Fibroblast of upper back skin (primary cell): ENCODE measurements around the gene CLDN11.

ENCODE experiments used
- DNase-seq: peaks from one replicate; pipeline ENCODE4 v3.0.0-alpha.2; 2013

The CLDN11 gene

DNA sequence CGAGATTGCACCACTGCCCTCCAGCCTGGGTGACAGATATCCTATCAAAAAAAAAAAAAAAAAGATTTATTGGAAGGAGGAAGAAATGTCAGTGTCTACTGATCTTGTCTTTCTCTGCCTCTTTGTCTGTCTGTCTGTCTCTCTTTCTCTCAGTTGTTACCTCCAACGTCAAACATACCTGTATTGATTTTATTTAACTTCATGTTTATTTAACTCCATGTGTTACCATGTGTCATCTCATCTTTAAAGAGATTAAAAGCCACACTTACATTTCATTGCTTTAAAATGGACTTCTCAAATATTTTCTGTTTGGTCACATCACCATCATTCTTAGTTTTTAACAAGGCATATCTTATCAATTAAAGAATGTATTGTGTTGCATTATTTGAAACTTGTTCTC is 9.4 kb downstream of the CLDN11 start:
- no peak for DNase-seq

DNA sequence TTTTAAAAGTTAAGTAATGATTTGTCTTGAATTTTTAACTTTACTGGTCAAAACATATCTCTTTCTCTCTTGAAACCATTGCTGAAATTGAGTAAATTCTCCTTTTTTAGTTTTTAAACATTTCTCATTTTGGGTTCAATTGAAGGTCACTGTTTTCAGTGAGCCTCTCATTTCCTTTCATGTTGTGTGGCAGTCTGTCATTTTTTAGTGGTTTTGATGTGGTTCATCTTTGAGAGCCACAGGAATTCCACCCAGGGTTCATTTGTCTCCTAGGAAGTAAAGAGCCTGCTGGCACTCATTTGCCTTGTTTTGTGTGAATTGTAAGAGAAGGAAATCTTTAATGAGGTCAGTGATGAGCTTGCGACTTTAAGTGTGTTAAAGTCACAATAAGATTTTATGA is 10.4 kb downstream of the CLDN11 start:
- DNase-seq: peak; percentile 86

DNA sequence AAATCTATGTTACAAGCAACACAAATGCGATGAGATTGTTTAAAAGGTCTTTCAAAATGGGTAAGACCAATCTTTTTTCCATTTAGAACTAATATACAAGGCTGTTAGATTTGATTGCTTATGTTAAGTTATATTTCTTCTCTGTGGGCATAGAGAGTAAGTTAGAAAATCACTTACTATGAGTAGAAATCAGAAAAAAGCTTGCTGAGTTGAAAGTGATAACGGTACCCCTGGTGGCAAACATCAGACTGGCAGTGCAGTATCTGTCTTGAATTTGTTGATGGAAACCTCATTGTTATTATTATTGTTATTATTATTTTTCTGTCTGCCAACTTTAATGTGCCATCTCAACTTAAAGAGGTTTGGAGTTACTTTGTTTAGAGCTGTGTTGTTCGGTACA is 12.4 kb downstream of the CLDN11 start:
- DNase-seq: no peak

DNA sequence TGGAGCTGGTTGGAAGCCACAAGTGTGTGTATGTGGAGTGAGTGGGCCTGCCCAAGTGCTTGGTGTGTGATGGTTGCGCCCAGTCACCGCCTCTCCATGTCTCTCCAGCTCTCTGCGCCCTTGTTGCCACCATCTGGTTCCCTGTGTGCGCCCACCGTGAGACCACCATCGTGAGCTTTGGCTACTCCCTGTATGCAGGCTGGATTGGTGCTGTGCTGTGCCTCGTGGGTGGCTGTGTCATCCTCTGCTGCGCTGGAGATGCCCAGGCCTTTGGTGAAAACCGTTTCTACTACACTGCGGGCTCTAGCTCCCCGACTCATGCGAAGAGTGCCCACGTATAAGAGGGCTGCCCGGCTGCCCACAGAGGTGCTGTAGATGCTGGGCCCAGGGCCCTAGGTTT is 13.7 kb downstream of the CLDN11 start:
- no peak for DNase-seq

DNA sequence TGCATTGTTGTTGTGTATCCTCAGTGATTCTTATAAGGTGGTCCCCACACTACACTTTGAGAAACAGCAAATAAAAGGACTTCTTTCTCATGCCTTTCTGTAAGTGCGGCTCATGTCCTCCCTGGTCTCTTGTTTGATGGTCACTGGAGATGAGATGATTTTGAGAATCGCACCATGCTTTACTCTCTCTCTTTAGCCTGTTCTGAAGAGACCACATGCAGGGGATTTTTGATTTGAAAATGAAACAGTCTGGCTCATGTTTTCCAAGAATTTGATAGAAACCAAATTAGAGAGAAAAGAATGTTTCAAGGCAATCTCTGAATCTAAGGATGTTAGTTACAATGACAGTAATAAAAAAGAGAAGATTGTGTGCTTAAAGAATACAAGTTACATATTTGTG is 18.0 kb downstream of the CLDN11 start:
- no peak for DNase-seq

DNA sequence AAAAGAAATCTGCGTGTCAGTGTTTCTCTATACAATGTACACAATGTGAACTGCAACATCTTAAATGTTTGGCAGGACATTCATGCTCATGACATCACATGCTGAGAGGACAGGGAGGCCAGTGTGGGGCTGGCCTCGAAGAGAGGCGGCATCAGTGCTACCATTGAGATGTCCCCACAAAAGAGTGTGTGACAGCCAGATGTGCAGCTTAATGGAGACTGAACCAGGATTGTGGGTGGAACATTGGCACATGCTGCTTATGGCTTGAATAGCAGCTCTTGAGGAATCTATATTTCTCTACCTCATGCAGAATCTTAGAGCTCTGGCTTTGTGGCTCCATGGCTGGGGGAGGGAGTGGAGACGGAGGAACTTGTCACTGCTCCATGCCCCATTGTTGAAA is 18.5 kb downstream of the CLDN11 start:
- no peak for DNase-seq

DNA sequence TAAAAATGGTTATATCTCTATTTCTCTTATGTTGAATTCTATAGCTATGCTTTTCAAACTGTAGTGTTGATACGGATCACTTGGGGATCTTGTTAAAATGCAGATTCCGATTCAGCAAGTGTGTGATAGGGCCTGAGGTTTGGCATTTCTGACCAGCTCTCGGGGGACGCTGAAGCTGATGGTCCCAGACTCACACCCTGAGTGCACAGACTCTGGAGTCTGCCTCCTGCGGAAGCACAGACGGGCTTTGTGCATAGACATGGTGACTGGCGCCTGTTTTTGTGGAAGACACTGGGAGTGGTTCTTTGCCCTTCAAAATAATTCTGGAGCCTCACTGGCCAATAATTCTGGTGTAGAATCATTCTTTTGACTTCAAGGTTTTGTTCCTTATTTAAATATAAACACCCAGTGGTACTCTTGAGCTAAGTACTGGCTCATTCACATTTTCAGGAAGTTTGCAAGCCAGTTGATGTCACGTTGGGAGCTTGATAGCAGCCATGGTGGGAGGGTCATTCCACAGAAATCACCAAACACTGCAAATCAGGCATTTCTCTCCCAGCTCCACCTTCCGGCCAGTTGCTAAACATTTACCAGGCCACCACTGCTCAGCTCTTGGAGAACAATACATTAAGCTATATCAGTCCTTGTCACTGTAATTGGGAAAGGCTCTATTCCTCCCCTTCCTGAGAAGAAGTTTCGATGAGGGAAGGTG is 19.2 kb downstream of the CLDN11 start:
- DNase-seq: no peak

DNA sequence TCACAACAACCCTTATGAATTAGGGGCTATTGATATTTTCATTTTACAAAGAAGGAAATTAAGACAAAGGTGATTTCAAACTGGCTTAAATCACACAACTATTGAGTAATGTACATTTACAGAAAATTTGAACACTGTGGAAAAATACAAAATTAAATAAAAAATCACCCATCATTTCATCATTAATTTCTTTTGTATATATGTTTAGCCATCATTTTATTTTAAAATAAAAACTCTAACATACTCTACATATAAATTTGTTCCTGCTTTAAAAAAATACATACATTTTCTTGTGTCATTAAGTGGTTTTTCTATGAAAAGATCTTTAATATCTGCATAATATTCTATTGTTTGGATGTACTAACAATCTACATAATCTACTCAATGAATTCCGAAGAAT is 20.2 kb downstream of the CLDN11 start:
- no peak for DNase-seq

DNA sequence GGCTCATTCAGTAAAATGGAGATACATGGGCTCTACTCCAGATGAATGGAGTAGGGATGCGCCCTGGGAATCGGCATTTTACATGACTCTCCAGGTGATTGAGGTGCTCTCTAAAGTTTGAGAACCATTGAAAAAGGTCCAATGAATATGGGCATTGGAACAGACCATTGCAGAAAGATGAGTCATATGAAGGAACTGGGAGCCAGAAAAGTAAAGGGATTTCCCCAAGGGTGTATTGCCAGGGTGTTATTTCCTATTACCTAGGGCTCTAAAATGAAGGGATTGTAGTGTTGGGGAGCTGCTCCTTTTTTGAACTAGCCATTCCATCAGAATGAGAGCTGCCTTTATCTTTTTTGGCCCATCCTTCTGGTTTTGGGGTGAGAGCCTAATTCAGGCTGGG is 21.7 kb downstream of the CLDN11 start:
- DNase-seq: peak; percentile 41

DNA sequence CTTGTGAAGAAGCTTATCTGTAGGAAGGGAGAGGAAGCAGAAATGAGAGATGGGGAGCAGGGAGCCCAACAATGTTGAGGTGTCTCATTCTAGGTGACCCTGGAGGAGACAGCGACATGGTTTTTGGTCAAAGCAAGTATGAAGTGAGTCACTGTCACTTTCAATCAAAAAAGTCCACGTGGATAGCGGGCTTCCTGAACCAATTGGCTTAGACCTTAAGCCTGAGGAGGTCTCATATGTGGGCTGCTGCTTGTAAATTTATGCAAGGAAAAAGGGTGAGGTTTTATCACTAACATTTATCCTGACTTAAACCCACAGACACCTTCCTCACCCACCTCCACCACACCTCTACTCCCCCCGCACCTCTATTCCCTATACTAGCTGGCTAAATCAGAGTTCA is 22.7 kb downstream of the CLDN11 start:
- DNase-seq: no peak

DNA sequence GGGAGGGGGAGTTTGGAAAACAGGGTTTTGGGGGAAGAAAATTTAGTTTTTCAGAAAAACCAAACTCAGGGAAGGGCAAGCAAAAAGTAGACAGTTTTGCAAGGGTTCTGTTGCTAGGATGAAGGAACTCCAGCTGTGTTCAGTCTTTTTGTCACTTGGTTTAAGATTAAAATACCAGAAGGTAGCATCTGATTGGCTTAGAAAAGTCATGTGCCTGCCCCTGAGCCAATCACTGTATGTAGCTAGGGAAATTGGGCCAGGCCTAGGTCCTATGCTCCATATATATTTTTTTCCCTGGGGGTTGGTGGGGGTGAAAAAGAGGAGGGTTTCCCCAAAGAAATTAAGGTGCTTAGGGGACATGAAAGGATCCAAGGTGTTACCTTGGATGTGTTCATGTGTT is 24.3 kb downstream of the CLDN11 start:
- no peak for DNase-seq

DNA sequence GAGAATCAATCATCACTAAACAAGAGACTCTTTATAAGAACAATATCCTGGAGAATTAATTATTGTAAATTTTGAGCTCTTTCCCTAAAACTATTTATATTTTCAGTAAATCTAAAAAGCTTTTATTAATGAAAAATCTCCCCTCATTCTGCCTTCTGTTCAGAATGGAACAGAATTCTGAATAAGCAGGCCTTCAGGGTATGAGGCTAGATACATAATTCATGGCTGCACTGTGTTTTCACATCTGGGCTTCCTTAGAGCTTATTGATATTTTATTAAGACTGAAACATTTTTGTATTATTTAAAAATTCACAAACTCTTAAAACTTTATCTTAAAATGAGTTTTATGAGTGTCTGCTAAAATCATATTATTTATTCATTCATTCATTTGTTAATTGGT is 24.8 kb downstream of the CLDN11 start:
- DNase-seq: no peak

DNA sequence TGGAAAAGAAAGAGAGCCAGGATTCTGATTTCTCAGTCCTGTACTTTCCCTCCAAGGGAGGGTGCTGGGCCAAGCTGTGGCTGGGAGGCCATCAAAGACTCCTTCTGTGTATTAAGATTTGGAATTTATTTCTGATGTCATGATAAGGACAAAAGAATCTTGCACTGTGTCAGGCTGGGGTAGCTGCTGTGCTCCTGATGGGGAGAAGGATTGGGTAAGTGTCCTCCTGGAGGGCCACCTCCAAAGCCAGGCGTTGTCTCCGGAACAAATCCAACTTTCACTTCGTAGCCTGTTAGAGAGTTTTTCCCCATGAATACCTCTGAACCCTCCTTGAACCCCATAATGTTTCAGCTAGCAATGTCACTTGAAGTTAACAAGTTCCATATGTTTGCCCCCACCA is 29.9 kb downstream of the CLDN11 start:
- DNase-seq: no peak

DNA sequence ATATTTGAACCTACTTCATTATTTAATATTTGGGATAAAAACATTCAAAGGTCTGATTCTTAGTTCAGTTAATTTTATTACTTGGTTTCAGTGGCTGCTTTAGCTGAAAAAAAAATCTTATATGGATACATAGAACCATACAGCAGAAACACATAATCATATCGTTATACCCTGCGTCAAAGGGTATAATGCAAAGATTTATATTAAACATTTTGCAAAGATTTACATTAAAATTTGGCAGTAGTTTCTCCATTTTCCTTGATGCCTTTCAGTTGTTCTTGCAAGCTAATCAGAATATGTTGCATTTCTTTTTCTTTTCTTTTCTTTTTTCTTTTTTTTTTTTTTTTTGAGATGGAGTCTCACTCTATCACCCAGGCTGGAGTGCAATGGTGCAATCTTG is 31.4 kb downstream of the CLDN11 start:
- DNase-seq: no peak

DNA sequence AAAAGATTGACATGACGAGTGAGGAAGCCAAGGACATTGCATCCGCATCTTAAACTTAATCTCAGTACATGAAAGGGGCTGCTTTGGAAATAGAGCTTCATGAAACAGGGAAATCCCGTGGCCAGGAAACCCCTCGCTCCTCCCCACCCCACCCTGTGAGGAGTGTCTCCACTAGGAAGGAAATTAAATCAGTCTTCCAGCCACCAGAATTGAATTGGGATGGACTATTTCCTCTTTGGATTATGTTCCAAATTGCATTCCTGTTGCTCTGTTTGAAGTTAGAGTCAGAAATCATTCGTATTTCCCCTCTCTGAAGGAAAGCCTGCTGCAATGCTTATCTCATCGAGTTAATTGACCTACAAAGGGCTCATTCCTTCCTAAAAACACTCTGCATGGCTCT is 35.8 kb downstream of the CLDN11 start:
- DNase-seq: no peak

DNA sequence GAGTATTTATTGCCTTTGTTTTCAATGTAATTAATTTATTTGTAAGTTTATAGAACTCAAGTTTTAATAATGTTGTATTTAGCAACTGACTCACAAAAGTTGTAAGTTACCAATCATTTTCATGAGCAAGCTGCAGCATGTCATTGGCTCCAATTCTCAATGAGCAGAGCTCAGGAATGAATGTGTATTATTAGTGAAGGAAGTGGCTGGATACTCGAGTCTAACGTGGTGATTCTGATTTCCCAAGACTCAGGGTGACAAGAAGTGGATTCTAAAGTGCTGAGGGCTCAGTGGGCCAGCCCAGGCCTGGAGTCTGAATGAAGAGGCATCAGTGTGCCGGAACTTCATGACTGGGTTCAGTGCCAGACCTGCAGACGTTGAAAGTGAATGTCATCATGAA is 39.6 kb downstream of the CLDN11 start:
- no peak for DNase-seq

DNA sequence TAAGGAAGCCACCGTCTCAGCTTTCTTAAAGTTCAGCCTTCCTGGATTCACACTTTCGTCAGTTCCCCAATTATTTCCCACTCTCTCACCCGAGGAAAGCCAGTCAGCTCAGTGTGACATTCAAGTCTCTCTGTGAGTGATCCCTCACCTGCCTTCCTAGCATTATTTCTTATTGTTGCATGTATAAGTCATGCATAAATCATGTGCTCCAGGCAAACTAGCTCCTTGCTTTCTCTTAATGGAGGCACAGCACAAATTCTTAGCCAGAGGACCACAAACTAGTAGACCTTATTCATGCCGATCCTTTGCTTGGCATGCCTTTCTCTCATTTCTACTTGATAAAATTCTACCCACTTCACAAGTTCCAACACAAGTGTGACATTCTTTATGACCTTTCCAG is 44.3 kb downstream of the CLDN11 start:
- no peak for DNase-seq

DNA sequence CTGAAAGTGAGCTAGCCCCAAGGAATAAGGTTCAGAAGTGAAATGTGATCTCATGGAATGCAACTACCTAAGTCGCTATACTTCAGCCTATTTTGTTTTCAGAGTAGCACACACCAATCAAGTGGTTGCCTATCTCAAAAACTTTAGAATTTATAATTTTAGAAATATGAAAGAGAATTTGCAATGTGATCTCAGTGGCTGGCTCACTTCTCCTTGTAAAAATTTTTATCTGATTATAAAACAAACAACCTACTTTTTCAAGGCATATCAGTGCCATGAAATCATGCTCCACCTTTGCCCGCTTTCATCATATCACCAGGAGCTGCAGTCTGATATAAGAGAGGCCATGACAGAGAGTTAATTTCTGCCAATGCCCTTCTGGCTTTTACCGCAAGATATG is 47.3 kb downstream of the CLDN11 start:
- DNase-seq: no peak

DNA sequence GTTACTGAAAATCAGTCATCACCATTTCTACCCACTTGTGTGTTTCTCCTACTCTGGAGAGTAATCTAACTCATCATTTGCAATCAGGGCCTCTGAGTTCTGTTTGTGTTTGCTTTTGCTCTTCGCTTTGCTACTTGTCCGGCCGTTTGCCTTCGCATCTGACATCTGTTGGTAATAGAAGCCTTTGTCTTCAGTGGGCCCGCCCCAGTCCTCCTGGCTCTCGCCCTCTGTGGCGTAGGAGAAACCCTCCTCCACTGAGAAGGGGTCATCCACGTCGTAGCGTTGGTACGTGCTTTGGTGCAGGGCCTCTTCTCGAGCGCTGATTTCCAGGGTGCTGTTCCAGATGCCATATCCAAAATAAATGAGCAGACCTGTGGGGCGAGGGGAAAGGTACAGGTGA is 48.3 kb downstream of the CLDN11 start:
- DNase-seq: no peak

DNA sequence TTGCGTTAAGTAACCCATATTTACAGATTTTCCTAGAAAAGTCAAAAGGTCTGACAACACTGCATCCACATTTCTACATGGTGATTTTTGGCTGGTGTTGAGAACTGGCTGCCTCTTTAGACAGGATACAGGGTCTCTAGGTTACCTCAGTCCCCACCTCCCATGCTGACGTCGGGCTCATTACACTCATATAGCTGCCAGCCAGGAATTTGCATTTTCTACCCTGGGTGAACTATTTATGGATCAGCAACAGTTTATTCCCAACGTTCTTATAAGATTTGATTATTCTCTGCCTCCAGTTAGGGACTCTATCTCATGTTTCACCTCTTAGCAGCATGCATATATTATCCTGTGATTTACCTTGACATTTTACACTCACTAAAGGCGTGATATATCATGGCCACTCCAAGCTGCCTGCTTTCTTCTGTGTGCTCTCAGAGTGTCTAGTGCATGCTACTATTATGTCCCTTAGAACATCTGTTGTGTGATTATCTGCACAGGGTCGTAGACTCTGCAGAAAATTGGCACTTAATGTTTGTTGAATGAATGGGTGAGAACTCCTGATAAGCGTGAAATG is 49.0 kb downstream of the CLDN11 start:
- no peak for DNase-seq

DNA sequence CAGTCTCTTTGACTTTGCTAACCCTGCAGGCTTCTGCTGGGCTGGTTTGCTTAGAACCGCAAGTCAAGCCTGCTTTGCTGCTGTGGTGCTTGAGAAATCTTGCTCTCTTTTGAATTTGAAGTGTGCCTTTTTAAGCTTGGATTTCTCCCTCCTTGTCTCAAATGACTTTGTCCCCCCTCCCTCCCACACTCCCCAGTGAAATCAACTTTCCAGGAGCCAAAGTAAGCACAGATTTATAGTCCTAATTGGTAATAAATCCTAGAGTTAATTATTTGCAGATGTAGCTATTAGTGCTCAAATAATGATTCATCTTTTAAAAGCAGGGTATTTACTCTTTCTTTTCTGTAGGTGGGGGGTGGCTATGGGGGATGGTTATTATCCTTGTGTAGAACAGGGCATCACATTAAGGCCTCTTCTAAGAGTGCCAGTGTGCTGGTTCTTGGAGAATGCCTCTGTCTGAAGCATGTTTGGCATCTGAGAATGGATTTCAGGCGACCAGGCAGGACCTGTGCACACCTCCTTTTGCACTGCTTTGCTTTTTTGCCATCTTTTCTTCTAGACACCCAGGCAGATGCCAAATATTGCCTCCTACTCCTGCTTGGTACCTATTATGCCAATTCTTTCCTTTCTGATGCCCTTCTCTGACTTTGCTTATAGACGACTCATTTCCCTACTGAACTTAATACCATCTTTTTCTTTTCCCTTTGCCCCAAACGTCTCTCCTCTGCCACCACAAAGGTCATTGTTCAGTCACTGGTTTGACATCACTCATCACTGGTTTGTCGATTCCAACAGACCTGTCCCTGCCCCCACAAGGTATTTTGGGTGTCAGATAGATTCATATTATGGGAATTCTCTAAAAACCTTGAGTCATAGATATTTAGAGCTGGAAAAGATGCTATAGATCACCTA is 50.7 kb downstream of the CLDN11 start:
- peak; percentile 97 for DNase-seq

DNA sequence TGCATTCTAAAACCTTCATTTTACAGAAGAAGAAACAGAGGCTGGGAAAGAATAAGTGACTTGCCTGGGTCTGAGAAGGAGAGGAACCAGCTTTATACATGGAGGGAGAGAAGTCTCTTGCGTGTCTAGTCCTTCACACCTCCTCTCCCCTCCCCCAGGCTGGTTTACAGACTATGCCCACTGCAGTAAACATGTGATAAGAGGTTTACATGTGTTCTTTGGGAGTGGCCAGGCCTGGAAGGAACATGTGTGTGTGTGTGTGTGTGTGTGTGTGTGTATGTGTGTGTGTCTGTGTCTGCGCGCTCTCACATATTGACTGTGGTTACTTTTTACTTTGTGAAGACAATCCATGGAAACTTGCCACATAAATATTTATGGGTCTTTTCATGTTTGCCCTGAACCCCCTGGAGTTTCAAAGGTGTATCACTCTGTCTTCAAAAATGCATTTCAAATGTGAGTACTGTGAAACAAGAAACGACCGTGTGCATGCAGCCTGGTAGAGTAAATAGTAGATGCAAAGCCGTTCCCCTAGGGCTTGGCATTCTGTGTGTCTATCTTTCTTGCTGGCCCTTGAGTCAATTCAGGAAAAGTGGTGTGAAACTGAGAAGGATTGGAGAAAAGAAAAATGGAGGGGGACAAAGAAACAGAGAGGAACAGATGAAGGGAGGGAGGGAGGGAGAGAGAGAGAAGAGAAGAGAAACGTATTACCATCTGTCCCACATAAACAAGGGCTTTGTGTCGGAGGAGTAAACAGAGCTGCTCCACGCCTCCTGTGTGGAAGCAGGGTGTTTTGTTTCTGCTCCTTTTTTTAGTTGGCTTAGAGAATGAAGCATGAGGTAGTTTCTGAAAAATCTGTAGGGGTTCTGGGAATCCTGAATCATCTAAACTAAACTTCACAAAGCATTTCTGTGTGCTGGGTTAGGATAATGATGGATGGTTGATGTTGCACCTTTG is 51.7 kb downstream of the CLDN11 start:
- DNase-seq: peak; percentile 64

DNA sequence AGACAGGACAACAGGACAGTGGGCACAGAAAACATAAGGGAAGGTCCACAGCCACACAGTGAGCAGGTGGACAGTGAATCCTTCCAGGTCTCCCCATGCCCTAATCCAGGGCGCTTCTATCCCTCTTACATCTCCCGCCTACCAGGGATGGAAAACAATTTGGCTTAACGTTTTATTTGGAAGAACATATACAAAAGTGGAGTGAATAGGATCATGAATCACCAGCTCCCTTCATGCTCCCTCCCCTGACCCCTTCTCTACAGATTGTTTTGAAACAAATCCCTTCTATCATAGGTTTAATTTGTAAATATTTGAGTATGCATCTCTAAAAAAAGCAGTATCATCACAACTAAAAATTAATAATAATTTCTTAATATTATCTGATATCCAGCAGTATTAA is 52.5 kb downstream of the CLDN11 start:
- no peak for DNase-seq
